Measurements from ENCODE around the gene CMIP. TPM values are rescaled to one million over a fixed set of nuclear protein-coding genes. Genes with fewer than 3 reads are reported as not detected.

CMIP gene
- total RNA-seq, 6 experiments from 2014 or later, result 12.2 to 23.0 (median 16.5) TPM

GRCh38 chr16:81587626-81588160, 143.1 kb downstream of the CMIP start:
- ATAC-seq (peak in 1 of 4 donors; percentile 18), DNase-seq (no peak)
- Histone ChIP-seq H3K27me3 (no peaks in the 10 kb centered on the region), H3K4me3 (no peak overlapping the region), H3K4me1 (peaks cover 0 to 19% (median 7%) of the 10 kb centered on the region in 4 donors), H3K36me3 (no peaks in the 10 kb centered on the region), H3K9me3 (no peaks in the 10 kb centered on the region), H3K27ac (no peak overlapping the region)
- 75% methylated on average over 4 of the region's 12 CpGs for WGBS (ENCODE audit: insufficient coverage, low coverage, low lambda C conversion rate, missing lambda C conversion rate)
- intact Hi-C loops (cut with DNase I), result no loop called here
- TF ChIP-seq, protein P1, sequence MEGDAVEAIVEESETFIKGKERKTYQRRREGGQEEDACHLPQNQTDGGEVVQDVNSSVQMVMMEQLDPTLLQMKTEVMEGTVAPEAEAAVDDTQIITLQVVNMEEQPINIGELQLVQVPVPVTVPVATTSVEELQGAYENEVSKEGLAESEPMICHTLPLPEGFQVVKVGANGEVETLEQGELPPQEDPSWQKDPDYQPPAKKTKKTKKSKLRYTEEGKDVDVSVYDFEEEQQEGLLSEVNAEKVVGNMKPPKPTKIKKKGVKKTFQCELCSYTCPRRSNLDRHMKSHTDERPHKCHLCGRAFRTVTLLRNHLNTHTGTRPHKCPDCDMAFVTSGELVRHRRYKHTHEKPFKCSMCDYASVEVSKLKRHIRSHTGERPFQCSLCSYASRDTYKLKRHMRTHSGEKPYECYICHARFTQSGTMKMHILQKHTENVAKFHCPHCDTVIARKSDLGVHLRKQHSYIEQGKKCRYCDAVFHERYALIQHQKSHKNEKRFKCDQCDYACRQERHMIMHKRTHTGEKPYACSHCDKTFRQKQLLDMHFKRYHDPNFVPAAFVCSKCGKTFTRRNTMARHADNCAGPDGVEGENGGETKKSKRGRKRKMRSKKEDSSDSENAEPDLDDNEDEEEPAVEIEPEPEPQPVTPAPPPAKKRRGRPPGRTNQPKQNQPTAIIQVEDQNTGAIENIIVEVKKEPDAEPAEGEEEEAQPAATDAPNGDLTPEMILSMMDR (IDR thresholded peaks at IDR 0.05), result no peak

GRCh38 chr16:81588326-81589081, 143.9 kb downstream of the CMIP start:
- intact Hi-C loops (cut with DNase I), result no loop called here
- Histone ChIP-seq H3K9me3 (no peaks in the 10 kb centered on the region), H3K27me3 (no peaks in the 10 kb centered on the region), H3K4me1 (peaks cover 0 to 11% (median 3%) of the 10 kb centered on the region in 4 donors), H3K27ac (no peak overlapping the region), H3K36me3 (no peaks in the 10 kb centered on the region), H3K4me3 (no peak overlapping the region)
- DNase-seq (no peak), ATAC-seq (peak; percentile 28 to 57 (median 42))
- 64% methylated on average over 13 of the region's 17 CpGs for WGBS (ENCODE audit: insufficient coverage, low coverage, low lambda C conversion rate, missing lambda C conversion rate)
- TF ChIP-seq POLR2A (IDR thresholded peaks at IDR 0.05), result no peak
- TF ChIP-seq, protein P1 (IDR thresholded peaks at IDR 0.05), result no peak

DNA sequence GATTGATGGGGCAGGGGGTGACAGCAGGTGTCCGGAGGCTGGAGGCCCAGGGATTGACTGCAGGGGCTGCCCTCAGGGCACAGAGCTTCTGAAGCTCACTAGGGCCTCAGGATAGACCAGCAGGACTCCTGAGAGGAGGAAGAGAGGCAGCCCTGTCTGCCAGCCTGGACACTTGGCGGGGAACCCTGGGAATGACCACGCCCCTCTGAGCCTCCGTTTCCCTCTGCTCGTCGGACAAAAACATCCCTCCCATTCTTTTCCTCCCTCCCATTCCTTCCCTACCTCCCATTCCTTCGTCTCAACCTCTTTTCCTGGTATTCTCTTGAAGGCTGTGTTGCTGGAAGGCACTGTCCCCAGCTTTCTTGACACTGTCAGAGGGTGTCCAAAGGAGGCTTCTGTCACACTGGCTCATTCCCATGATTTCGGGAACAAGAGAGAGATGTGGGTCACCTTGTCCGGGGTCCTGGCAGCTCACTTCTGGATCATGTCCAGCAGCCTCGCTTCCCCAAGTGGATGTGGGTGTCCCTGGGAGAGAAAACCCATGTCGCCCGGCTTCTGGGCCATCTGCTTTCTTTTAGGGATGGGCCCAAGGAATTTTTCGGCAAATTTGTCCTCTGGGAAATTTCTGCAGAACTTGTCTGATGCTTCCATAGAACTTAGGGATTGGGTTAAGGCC, 145.5 kb downstream of the CMIP start:
- DNase-seq (no peak), ATAC-seq (no peak)
- H3K4me3 ChIP-seq, result no peak overlapping the region
- no peak for TF ChIP-seq POLR2A (IDR thresholded peaks at IDR 0.05)
- TF ChIP-seq, protein P1 (IDR thresholded peaks at IDR 0.05), result no peak
- no peaks in the 10 kb centered on the region for H3K36me3 ChIP-seq
- WGBS (ENCODE audit: insufficient coverage, low coverage, low lambda C conversion rate, missing lambda C conversion rate), result 90% methylated on average over 2 of the region's 13 CpGs
- peaks cover 0 to 7% (median 2%) of the 10 kb centered on the region in 4 donors for H3K4me1 ChIP-seq
- no peak overlapping the region for H3K27ac ChIP-seq
- no peaks in the 10 kb centered on the region for H3K9me3 ChIP-seq
- intact Hi-C loops (cut with DNase I), result no loop called here
- H3K27me3 ChIP-seq, result no peaks in the 10 kb centered on the region

GRCh38 chr16:81590714-81591544, 146.3 kb downstream of the CMIP start:
- Histone ChIP-seq H3K36me3 (no peaks in the 10 kb centered on the region), H3K27me3 (no peaks in the 10 kb centered on the region), H3K4me3 (no peak overlapping the region), H3K4me1 (peaks cover 0 to 7% (median 2%) of the 10 kb centered on the region in 4 donors), H3K9me3 (no peaks in the 10 kb centered on the region), H3K27ac (no peak overlapping the region)
- ATAC-seq (no peak), DNase-seq (no peak)
- intact Hi-C loops (cut with DNase I), result no loop called here
- WGBS (ENCODE audit: insufficient coverage, low coverage, low lambda C conversion rate, missing lambda C conversion rate), result 88% methylated on average over 1 of the region's 5 CpGs
- TF ChIP-seq, protein P1 (IDR thresholded peaks at IDR 0.05), result no peak
- TF ChIP-seq POLR2A (IDR thresholded peaks at IDR 0.05), result no peak

All from right lobe of liver (tissue), 6 donors.